ENCODE data around the gene CTTNBP2.

Gene CTTNBP2

GRCh38 chr7:117756586-117757085 is 116.6 kb downstream of the CTTNBP2 start:
- Histone ChIP-seq H3K27me3 (replicated peaks; ENCODE audit: insufficient read depth, low read length) (no peaks in the 10 kb centered on the region), H3K4me1 (ENCODE audit: low read length) (peaks cover 12% of the 10 kb centered on the region), H3K9me2 (replicated peaks; ENCODE audit: insufficient read depth, low read length) (no peaks in the 10 kb centered on the region), H3K9ac (ENCODE audit: low read length) (no peak overlapping the region), H4K20me1 (ENCODE audit: insufficient read depth, low read length) (no peaks in the 10 kb centered on the region), H3K4me3 (ENCODE audit: low read length) (no peak overlapping the region), H3K9me3 (replicated peaks; ENCODE audit: insufficient read depth, low read length) (no peaks in the 10 kb centered on the region), H3K4me2 (ENCODE audit: low read depth, low read length) (no peak overlapping the region), H3K27ac (ENCODE audit: low read length) (no peak overlapping the region), H2AFZ (ENCODE audit: low read length) (no peak overlapping the region), H3K79me2 (ENCODE audit: low read length) (no peaks in the 10 kb centered on the region), H3K36me3 (replicated peaks; ENCODE audit: insufficient read depth, low read length) (no peaks in the 10 kb centered on the region), H3F3A (ENCODE audit: insufficient read depth, low read length) (no peaks in the 10 kb centered on the region)
- no peak for TF ChIP-seq CTCF (IDR thresholded peaks at IDR 0.05; ENCODE audit: low read length)
- TF ChIP-seq EZH2phosphoT487 (IDR thresholded peaks at IDR 0.05; ENCODE audit: low read length): no peak
- TF ChIP-seq EZH2 (optimal IDR thresholded peaks at IDR 0.05; ENCODE audit: low read depth, low read length): no peak
- DNase-seq: no peak

- H3K4me1 ChIP-seq (ENCODE audit: low read length): peaks cover 22% of the 10 kb centered on the region
- no peaks in the 10 kb centered on the region for H3K79me2 ChIP-seq (ENCODE audit: low read length)
- H3K9me2 ChIP-seq (replicated peaks; ENCODE audit: insufficient read depth, low read length): no peaks in the 10 kb centered on the region
- no peak overlapping the region for H2AFZ ChIP-seq (ENCODE audit: low read length)
- no peaks in the 10 kb centered on the region for H3K36me3 ChIP-seq (replicated peaks; ENCODE audit: insufficient read depth, low read length)
- H3K4me3 ChIP-seq (ENCODE audit: low read length): no peak overlapping the region
- no peak overlapping the region for H3K27ac ChIP-seq (ENCODE audit: low read length)
- no peaks in the 10 kb centered on the region for H3F3A ChIP-seq (ENCODE audit: insufficient read depth, low read length)
- no peak for DNase-seq
- no peak overlapping the region for H3K9ac ChIP-seq (ENCODE audit: low read length)
- H3K4me2 ChIP-seq (ENCODE audit: low read depth, low read length): no peak overlapping the region
- no peaks in the 10 kb centered on the region for H3K9me3 ChIP-seq (replicated peaks; ENCODE audit: insufficient read depth, low read length)
- TF ChIP-seq EZH2phosphoT487 (IDR thresholded peaks at IDR 0.05; ENCODE audit: low read length) (no peak), CTCF (IDR thresholded peaks at IDR 0.05; ENCODE audit: low read length) (no peak)
- H4K20me1 ChIP-seq (ENCODE audit: insufficient read depth, low read length): no peaks in the 10 kb centered on the region
- no peaks in the 10 kb centered on the region for H3K27me3 ChIP-seq (replicated peaks; ENCODE audit: insufficient read depth, low read length)
Observed at GRCh38 chr7:117755136-117755535, 118.1 kb downstream of the CTTNBP2 start.

- Histone ChIP-seq H3K4me2 (ENCODE audit: low read depth, low read length) (0 out of 2 replicates have a peak overlapping the region, but pooled peaks have one; percentile 0), H4K20me1 (ENCODE audit: insufficient read depth, low read length) (no peaks in the 10 kb centered on the region), H3K4me3 (ENCODE audit: low read length) (no peak overlapping the region), H3K27ac (ENCODE audit: low read length) (no peak overlapping the region), H3K9ac (ENCODE audit: low read length) (no peak overlapping the region), H3K79me2 (ENCODE audit: low read length) (no peaks in the 10 kb centered on the region), H2AFZ (ENCODE audit: low read length) (no peak overlapping the region), H3K4me1 (ENCODE audit: low read length) (peaks cover 22% of the 10 kb centered on the region), H3K9me3 (replicated peaks; ENCODE audit: insufficient read depth, low read length) (no peaks in the 10 kb centered on the region), H3K9me2 (replicated peaks; ENCODE audit: insufficient read depth, low read length) (no peaks in the 10 kb centered on the region), H3K36me3 (replicated peaks; ENCODE audit: insufficient read depth, low read length) (no peaks in the 10 kb centered on the region), H3F3A (ENCODE audit: insufficient read depth, low read length) (no peaks in the 10 kb centered on the region), H3K27me3 (replicated peaks; ENCODE audit: insufficient read depth, low read length) (no peaks in the 10 kb centered on the region)
- no peak for DNase-seq
- no peak for TF ChIP-seq EZH2 (optimal IDR thresholded peaks at IDR 0.05; ENCODE audit: low read depth, low read length)
Observed at GRCh38 chr7:117751775-117752174, 121.5 kb downstream of the CTTNBP2 start.

GRCh38 chr7:117750612-117751563 is 122.4 kb downstream of the CTTNBP2 start:
- Histone ChIP-seq H3K9me3 (replicated peaks; ENCODE audit: insufficient read depth, low read length) (no peaks in the 10 kb centered on the region), H3K9ac (ENCODE audit: low read length) (no peak overlapping the region), H3K27ac (ENCODE audit: low read length) (no peak overlapping the region), H3K9me2 (replicated peaks; ENCODE audit: insufficient read depth, low read length) (no peaks in the 10 kb centered on the region), H2AFZ (ENCODE audit: low read length) (no peak overlapping the region), H3K27me3 (replicated peaks; ENCODE audit: insufficient read depth, low read length) (no peaks in the 10 kb centered on the region), H3K79me2 (ENCODE audit: low read length) (no peaks in the 10 kb centered on the region), H3F3A (ENCODE audit: insufficient read depth, low read length) (no peaks in the 10 kb centered on the region), H3K36me3 (replicated peaks; ENCODE audit: insufficient read depth, low read length) (no peaks in the 10 kb centered on the region), H3K4me2 (ENCODE audit: low read depth, low read length) (no peak overlapping the region), H3K4me3 (ENCODE audit: low read length) (no peak overlapping the region), H3K4me1 (ENCODE audit: low read length) (peaks cover 22% of the 10 kb centered on the region), H4K20me1 (ENCODE audit: insufficient read depth, low read length) (no peaks in the 10 kb centered on the region)
- DNase-seq: peak; percentile 61
- TF ChIP-seq EZH2 (optimal IDR thresholded peaks at IDR 0.05; ENCODE audit: low read depth, low read length) (no peak), EZH2phosphoT487 (IDR thresholded peaks at IDR 0.05; ENCODE audit: low read length) (no peak), CTCF (IDR thresholded peaks at IDR 0.05; ENCODE audit: low read length) (peak; percentile 81)
